ENCODE results near the gene BIK.
A peak's percentile ranks its signal among the peaks of the same experiment; 100 is the strongest.

The BIK gene

DNA sequence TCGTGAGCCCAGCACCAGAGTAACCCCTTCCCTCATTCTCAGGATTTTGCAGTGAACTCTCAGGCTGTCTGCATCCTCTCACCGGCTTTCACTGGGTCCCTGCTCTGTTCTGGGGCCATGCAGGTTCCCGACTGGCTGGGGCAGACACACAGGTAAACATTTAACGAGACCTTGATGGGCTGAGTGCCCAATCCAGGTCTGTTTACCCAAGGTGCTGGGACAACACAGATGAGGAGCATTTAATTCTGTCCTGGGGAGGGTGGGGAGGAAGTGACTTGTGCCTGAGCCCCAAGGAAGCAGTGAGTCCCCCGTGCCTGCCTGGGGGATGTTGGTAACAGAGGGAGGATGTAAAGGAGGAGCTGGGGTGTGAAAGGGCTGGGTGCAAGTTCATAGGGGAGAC is 4.4 kb downstream of the BIK start:
- TF ChIP-seq, protein P1, sequence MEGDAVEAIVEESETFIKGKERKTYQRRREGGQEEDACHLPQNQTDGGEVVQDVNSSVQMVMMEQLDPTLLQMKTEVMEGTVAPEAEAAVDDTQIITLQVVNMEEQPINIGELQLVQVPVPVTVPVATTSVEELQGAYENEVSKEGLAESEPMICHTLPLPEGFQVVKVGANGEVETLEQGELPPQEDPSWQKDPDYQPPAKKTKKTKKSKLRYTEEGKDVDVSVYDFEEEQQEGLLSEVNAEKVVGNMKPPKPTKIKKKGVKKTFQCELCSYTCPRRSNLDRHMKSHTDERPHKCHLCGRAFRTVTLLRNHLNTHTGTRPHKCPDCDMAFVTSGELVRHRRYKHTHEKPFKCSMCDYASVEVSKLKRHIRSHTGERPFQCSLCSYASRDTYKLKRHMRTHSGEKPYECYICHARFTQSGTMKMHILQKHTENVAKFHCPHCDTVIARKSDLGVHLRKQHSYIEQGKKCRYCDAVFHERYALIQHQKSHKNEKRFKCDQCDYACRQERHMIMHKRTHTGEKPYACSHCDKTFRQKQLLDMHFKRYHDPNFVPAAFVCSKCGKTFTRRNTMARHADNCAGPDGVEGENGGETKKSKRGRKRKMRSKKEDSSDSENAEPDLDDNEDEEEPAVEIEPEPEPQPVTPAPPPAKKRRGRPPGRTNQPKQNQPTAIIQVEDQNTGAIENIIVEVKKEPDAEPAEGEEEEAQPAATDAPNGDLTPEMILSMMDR (conservative IDR thresholded peaks at IDR 0.05; ENCODE audit: low read length): no peak
- DNase-seq (ENCODE audit: low read depth): no peak
- H3K4me3 ChIP-seq (ENCODE audit: low read length): no peak overlapping the region

DNA sequence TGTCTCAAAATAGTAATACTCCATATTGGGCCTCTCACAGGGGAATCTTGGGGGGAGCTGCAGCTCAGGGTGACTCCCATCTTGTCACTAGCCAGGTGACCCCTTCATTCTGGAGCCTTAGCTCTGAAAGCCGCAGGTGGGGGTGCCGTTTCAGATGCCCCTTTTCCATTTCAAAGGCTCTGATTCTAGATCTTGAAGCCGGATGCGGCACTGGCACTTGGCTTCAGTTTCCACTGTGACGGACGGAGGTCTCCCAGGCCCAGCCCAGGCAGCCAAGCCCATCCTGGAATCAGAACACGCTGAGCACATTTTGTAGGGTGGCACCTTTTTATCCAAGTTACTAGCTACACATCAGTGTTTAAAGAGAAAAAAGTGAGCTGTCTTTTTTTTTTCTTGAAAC is 6.4 kb downstream of the BIK start:
- no peak for DNase-seq (ENCODE audit: low read depth)
- H3K4me3 ChIP-seq (ENCODE audit: low read length): no peak overlapping the region
- TF ChIP-seq, protein P1 (conservative IDR thresholded peaks at IDR 0.05; ENCODE audit: low read length): no peak

- no peak overlapping the region for H3K4me3 ChIP-seq (ENCODE audit: low read length)
- DNase-seq (ENCODE audit: low read depth): no peak
- TF ChIP-seq, protein P1 (conservative IDR thresholded peaks at IDR 0.05; ENCODE audit: low read length): no peak
Observed at GRCh38 chr22:43118024-43118849, 7.7 kb downstream of the BIK start.

- DNase-seq (ENCODE audit: low read depth): no peak
- TF ChIP-seq, protein P1 (conservative IDR thresholded peaks at IDR 0.05; ENCODE audit: low read length): no peak
- no peak overlapping the region for H3K4me3 ChIP-seq (ENCODE audit: low read length)
Observed at GRCh38 chr22:43118953-43119458, 8.5 kb downstream of the BIK start.

- H3K4me3 ChIP-seq (ENCODE audit: low read length): no peak overlapping the region
- peak; percentile 71 for DNase-seq (ENCODE audit: low read depth)
- TF ChIP-seq, protein P1 (conservative IDR thresholded peaks at IDR 0.05; ENCODE audit: low read length): no peak
Observed at GRCh38 chr22:43126501-43127165, 16.1 kb downstream of the BIK start.

- TF ChIP-seq, protein P1 (conservative IDR thresholded peaks at IDR 0.05; ENCODE audit: low read length): no peak
- no peak for DNase-seq (ENCODE audit: low read depth)
- H3K4me3 ChIP-seq (ENCODE audit: low read length): no peak overlapping the region
Observed at GRCh38 chr22:43127166-43127908, 16.8 kb downstream of the BIK start.

Data from AG10803 (cell line).